ENCODE measurements around the gene ITGA11.

Gene ITGA11

DNA sequence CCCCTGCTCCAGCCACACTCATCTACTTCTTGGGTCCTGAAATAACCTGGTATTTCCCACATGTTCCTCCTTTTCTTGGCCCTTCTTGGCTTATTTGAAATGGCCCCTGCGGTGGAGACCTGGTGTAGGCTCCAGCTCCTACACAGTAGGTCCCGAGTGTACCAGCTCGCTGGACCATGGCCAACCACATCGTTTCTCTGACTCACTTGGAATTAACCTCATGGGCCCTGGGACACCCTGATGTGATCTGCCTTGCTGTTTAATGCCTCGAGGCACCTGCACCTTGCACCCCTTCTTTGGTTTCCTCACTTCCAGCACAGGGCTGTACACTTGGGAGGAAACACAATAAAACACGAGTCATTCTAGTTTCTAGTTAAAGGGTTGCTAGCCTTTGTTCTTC is 94.1 kb downstream of the ITGA11 start:
- TF ChIP-seq, protein P1, sequence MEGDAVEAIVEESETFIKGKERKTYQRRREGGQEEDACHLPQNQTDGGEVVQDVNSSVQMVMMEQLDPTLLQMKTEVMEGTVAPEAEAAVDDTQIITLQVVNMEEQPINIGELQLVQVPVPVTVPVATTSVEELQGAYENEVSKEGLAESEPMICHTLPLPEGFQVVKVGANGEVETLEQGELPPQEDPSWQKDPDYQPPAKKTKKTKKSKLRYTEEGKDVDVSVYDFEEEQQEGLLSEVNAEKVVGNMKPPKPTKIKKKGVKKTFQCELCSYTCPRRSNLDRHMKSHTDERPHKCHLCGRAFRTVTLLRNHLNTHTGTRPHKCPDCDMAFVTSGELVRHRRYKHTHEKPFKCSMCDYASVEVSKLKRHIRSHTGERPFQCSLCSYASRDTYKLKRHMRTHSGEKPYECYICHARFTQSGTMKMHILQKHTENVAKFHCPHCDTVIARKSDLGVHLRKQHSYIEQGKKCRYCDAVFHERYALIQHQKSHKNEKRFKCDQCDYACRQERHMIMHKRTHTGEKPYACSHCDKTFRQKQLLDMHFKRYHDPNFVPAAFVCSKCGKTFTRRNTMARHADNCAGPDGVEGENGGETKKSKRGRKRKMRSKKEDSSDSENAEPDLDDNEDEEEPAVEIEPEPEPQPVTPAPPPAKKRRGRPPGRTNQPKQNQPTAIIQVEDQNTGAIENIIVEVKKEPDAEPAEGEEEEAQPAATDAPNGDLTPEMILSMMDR (IDR thresholded peaks at IDR 0.05): no peak

DNA sequence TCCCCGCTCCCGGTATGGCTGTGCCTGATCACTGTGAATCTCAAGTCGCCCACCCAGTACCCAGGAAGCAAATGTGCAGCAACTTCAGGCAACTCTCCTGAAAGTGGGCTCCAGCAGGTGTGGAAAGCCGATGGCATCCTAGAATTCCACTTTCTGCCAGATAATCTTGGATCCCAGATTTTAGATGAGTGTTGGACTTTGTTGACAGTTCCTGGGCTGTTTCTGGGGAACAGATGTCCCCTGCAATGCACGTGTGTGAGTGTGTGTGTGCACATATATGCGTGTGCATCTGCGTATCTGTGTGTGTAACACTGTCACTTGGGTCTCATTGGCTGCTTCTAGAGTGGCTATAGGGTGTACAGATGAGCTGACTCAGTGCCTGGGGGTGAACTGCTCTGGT is 95.4 kb downstream of the ITGA11 start:
- TF ChIP-seq, protein P1 (IDR thresholded peaks at IDR 0.05): no peak

DNA sequence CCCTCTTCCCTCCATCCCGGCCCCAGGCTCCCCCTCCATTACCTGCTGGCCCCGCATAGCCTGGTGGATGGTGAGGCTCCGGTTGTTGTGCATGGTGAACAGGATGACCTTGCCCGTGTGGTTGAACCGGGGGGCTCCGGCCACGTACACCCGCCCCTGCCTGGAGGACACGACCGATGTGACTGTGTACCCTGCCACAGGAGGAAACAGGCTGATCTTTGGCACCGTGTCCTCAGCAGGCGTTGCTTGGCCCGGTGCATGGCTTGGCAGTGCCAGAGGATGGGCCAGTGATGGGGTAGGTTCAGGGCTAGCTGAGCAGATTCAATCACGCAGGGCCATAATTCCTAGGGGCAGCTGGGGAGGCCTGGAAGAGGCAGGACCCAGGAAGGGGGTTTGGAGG is 96.3 kb downstream of the ITGA11 start:
- TF ChIP-seq, protein P1 (IDR thresholded peaks at IDR 0.05): no peak

DNA sequence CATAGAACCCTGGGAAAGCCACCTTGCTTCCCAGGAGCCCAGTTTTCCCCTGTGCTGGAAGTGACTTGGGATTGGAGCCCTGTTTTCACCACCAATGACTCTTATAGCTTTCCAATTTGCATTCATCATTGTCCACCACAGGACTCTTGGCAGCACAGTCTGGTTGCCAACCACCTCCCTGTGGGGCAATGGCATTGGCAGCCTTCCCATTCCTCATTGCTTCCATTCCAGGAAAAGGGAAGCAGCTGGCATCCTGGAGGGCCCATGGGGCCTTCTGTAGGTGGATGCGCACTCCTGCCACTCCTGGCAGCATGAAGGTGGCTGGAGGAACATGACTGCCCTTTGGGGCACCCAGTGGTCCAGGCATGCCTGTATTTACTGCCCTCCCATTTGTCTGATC is 96.7 kb downstream of the ITGA11 start:
- TF ChIP-seq, protein P1 (IDR thresholded peaks at IDR 0.05): no peak

DNA sequence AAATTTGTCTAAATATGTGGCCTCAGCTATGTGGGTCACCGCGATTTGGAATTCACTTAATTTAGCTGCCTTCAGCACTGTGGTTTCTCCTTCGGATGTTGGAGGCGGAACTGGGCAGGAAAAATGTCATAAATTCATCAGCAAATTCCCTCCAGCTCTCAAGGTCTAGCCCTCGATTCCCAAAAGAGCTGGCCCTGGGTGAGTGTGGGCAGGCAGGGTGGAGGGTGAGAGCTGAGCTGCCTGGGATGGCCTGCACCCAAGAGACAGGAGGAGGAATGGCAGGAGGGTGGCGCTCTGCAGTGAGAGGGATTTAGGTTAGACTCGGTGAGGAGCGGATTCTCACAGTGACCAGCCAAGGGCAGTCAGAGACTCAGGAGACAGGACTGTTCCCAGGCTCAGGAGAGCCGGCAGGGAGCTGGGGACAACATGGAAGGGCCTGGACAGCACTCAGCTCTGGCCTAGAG is 97.3 kb downstream of the ITGA11 start:
- TF ChIP-seq, protein P1 (IDR thresholded peaks at IDR 0.05): no peak

DNA sequence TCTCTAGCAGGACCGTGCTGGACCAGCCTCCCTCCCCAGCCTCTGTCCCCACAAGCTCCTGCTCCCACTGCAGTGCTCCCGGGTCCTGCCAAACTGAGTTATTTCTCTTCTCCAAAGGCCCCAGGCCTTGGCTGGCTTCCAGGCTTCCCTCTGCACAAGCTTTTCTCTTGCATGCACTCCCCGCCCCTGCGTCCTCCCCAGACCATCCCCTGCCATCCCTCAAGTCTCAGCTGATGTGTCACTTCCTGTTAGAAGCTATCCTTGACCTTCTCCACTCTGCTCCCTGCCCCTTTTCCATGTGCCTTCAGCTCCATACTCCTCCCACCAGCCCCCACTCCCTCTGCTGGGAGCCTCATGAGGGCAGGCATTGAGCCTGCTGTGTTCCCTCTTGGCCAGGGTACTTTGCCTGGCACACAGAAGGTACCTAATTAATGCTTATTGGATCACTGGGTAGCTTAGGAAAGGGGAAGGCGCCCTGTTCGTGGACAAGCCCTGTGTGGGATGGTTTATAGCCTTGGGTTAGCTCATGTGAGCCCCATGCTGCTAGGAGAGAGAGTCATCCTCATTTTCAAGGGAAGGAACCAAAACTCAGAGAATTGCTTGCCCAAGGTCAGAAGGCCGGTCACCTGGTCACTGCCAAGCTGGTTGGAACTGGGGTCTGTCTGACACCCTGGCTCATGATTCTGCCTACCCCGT is 98.0 kb downstream of the ITGA11 start:
- TF ChIP-seq, protein P1 (IDR thresholded peaks at IDR 0.05): no peak

DNA sequence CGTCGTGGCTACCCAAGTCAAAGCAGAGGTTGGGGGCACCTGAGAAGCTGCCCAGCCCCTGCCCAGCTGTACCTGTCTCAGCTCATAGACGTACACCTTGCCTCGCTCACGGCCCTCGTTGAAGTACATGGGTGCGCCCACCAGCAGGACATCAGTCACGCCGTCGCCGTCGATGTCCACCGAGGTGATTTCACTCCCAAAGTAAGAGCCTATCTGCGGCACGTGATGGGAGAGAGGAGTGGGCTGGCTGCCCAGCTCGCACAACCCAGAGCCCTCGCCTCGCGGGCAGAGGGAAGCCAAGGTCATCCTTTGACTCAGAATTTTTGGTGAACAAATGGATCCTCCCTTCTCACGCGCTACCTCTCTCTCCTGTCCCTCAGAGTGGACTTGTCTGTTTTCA is 99.7 kb downstream of the ITGA11 start:
- TF ChIP-seq, protein P1 (IDR thresholded peaks at IDR 0.05): no peak

DNA sequence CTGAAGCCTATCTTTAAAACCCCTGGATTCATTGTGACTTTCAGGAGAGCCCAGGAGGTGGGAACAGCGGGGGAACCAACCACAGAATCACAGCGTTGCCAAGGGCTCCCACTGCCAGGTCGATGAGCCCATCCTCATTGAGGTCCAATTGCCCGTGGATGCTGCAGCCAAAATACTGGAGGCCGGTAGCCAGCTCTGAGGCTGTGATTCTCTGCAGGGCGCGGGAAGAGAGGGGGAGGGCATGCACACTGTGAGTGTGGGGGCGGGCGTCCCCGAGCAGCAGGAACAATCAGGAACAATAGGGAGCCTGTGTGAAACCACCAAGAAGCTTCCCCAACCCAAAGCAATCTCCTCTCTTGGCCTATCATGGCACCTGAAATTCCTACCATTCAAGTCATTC is 101.1 kb downstream of the ITGA11 start:
- TF ChIP-seq, protein P1 (IDR thresholded peaks at IDR 0.05): no peak
